Osteocyte (in vitro differentiated cells): ENCODE results near the gene ANO7. TPM values are rescaled to one million over a fixed set of nuclear protein-coding genes. Genes with fewer than 3 reads are reported as not detected.

Experiments
- DNase-seq: peaks from one replicate; pipeline ENCODE4 v3.0.0; 2021; ENCODE audit warnings: mixed read lengths; ENCODE audit not compliant: unreplicated experiment; ENCODE audit errors: extremely low spot score
- H3K27ac Mint-ChIP-seq: one replicate; pipeline ENCODE4 v1.8.0; 2021; ENCODE audit warnings: mild to moderate bottlenecking, mixed read lengths; ENCODE audit not compliant: unreplicated experiment
- H3K27me3 Mint-ChIP-seq: one replicate; pipeline ENCODE4 v1.8.0; 2021; ENCODE audit warnings: mixed read lengths; ENCODE audit not compliant: unreplicated experiment
- H3K36me3 Mint-ChIP-seq: one replicate; pipeline ENCODE4 v1.8.0; 2021; ENCODE audit warnings: mixed read lengths; ENCODE audit not compliant: unreplicated experiment
- H3K4me1 Mint-ChIP-seq: one replicate; pipeline ENCODE4 v1.8.0; 2021; ENCODE audit warnings: mixed read lengths; ENCODE audit not compliant: unreplicated experiment
- H3K4me3 Mint-ChIP-seq: one replicate; pipeline ENCODE4 v1.8.0; 2021; ENCODE audit warnings: mild to moderate bottlenecking, moderate library complexity, mixed read lengths; ENCODE audit not compliant: unreplicated experiment
- H3K9me3 Mint-ChIP-seq: one replicate; pipeline ENCODE4 v1.8.0; 2021; ENCODE audit warnings: mixed read lengths; ENCODE audit not compliant: unreplicated experiment
- CTCF ChIP-seq: fragments of 200-600 bp; sonication (generic); IDR thresholded peaks from 2 replicates; pipeline ENCODE4 v1.5.0; 2021; ENCODE audit warnings: antibody characterized with exemption, mild to moderate bottlenecking, moderate library complexity
- total RNA-seq: library from RNA; stranded (reverse); gene quantifications from 2 replicates; pipeline ENCODE4 v1.2.1, GENCODE V29; 2021

The ANO7 gene
- total RNA-seq, 1 donor from 2014 or later, result 1.3 TPM

DNA sequence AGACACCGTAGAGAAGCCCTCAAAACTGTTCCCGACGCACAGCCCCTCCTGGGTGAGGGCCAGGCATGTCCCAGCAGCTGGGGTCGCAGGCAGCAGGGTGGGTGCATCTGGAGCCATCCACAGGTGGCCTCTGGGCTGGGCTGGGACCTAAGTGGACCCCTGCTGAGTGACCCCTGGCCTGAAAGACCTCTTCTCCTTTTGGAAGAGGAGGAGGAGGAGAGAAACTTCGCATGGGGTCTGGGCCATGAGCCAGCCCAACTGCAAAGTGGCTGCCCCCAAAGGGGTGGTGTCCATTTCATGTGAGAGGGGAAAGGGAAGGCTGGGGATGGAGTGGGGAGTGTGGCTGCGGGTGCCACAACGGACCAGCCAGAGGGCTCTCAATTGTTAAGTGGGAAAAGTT, 25.1 kb downstream of the ANO7 start:
- peaks cover 4% of the 10 kb centered on the region for H3K27me3 Mint-ChIP-seq
- H3K36me3 Mint-ChIP-seq, result no peaks in the 10 kb centered on the region
- H3K4me3 Mint-ChIP-seq, result no peak overlapping the region
- no peak for DNase-seq
- H3K9me3 Mint-ChIP-seq, result no peaks in the 10 kb centered on the region
- H3K4me1 Mint-ChIP-seq, result peaks cover 17% of the 10 kb centered on the region
- TF ChIP-seq CTCF, result no peak
- H3K27ac Mint-ChIP-seq, result no peak overlapping the region

GRCh38 chr2:241214209-241214608, 25.7 kb downstream of the ANO7 start:
- no peak for DNase-seq

GRCh38 chr2:241214766-241215165, 26.3 kb downstream of the ANO7 start:
- peaks cover 4% of the 10 kb centered on the region for H3K27me3 Mint-ChIP-seq
- no peak overlapping the region for H3K4me3 Mint-ChIP-seq
- H3K36me3 Mint-ChIP-seq, result no peaks in the 10 kb centered on the region
- no peak for DNase-seq
- peaks cover 25% of the 10 kb centered on the region for H3K4me1 Mint-ChIP-seq
- TF ChIP-seq CTCF, result no peak
- no peak overlapping the region for H3K27ac Mint-ChIP-seq
- no peaks in the 10 kb centered on the region for H3K9me3 Mint-ChIP-seq

More at GRCh38 chr2:241214209-241214608, 25.7 kb downstream of the ANO7 start:
- no peak for TF ChIP-seq CTCF
- Mint-ChIP-seq H3K4me3 (no peak overlapping the region), H3K27me3 (peaks cover 4% of the 10 kb centered on the region), H3K9me3 (no peaks in the 10 kb centered on the region), H3K27ac (no peak overlapping the region), H3K4me1 (peaks cover 23% of the 10 kb centered on the region), H3K36me3 (no peaks in the 10 kb centered on the region)

DNA sequence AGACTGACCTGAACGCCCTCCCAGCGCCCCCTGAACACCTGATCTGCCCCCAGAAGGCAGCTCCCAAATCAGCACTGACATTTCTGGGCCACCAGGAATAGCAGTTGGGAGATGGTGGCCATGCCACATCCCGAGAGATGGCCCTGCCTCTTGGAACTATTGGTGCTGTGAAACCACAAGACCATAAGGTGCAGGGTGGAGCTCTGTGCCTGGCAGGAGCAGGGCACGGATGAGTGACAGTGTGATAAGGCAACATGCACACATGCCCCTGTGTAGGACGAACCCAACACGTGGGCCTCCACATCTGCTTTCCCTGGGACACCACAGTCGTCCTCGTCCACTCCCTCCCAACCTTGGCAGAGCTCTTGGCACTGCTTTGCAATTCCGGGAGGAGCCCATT, 26.9 kb downstream of the ANO7 start:
- H3K36me3 Mint-ChIP-seq, result no peaks in the 10 kb centered on the region
- H3K4me1 Mint-ChIP-seq, result peaks cover 25% of the 10 kb centered on the region
- no peak for TF ChIP-seq CTCF
- H3K4me3 Mint-ChIP-seq, result no peak overlapping the region
- no peak for DNase-seq
- H3K9me3 Mint-ChIP-seq, result no peaks in the 10 kb centered on the region
- no peak overlapping the region for H3K27ac Mint-ChIP-seq
- peaks cover 4% of the 10 kb centered on the region for H3K27me3 Mint-ChIP-seq

DNA sequence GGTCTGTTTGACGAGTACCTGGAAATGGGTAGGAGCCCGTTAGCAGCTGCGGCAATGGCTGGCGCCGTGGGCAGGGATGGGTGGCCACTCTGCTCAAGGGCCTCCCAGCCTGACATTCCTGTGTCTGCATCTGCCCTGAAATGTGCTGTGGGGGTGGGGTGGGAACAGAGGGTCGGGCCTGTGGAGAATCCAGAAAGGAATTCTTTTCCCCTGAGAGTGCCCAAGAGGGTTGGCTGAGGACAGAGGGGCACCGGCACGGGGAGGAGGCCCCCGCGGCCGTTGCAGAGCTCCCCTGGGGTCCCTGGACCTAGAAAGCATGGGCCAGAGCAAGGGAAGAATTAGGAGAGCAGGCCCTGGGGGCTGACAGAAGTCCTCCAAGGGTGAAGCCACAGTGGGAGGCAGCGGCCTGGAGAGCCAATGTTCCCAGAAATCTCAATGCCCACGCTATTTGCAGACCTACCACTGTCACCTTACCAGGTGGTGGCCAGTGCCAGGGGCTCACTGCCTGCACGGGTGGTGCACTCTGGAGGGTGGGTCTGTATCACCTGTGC, 27.8 kb downstream of the ANO7 start:
- H3K9me3 Mint-ChIP-seq, result no peaks in the 10 kb centered on the region
- peaks cover 25% of the 10 kb centered on the region for H3K4me1 Mint-ChIP-seq
- peaks cover 4% of the 10 kb centered on the region for H3K27me3 Mint-ChIP-seq
- no peak for TF ChIP-seq CTCF
- peak overlapping the region; percentile 41 for H3K27ac Mint-ChIP-seq
- H3K4me3 Mint-ChIP-seq, result peak overlapping the region; percentile 57
- H3K36me3 Mint-ChIP-seq, result no peaks in the 10 kb centered on the region
- DNase-seq, result no peak
